ENCODE data around the gene YTHDF2.

Gene YTHDF2

DNA sequence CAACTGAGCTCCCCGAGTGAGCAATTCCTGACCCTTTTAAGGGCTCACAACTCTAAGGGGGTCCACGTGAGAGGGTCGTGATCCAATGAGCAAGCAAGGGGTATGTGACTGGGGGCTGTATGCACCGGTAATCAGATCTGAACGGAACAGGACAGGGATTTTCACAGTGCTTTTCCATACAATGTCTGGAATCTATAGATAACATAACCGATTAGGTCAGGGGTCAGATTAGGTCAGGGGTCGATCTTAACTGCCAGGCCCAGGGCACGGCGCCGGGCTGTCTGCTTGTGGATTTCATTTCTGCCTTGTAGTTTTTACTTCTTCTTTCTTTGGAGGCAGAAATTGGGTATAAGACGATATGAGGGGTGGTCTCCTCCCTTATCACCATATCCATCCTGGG lies 44.6 kb downstream of the YTHDF2 start:
- DNase-seq (ENCODE audit: low spot score): no peak
- Histone ChIP-seq H3K27me3 (ENCODE audit: insufficient read depth, poor library complexity, severe bottlenecking) (no peaks in the 10 kb centered on the region), H3K4me1 (ENCODE audit: insufficient read depth, poor library complexity, severe bottlenecking) (no peaks in the 10 kb centered on the region), H3K27ac (ENCODE audit: poor library complexity, severe bottlenecking) (no peak overlapping the region), H3K9me3 (ENCODE audit: severe bottlenecking) (no peaks in the 10 kb centered on the region), H3K36me3 (ENCODE audit: low read depth) (no peaks in the 10 kb centered on the region), H3K4me3 (ENCODE audit: severe bottlenecking) (no peak overlapping the region)
- no peak for ATAC-seq (ENCODE audit: low read depth)
- TF ChIP-seq, protein P1, sequence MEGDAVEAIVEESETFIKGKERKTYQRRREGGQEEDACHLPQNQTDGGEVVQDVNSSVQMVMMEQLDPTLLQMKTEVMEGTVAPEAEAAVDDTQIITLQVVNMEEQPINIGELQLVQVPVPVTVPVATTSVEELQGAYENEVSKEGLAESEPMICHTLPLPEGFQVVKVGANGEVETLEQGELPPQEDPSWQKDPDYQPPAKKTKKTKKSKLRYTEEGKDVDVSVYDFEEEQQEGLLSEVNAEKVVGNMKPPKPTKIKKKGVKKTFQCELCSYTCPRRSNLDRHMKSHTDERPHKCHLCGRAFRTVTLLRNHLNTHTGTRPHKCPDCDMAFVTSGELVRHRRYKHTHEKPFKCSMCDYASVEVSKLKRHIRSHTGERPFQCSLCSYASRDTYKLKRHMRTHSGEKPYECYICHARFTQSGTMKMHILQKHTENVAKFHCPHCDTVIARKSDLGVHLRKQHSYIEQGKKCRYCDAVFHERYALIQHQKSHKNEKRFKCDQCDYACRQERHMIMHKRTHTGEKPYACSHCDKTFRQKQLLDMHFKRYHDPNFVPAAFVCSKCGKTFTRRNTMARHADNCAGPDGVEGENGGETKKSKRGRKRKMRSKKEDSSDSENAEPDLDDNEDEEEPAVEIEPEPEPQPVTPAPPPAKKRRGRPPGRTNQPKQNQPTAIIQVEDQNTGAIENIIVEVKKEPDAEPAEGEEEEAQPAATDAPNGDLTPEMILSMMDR (IDR thresholded peaks at IDR 0.05; ENCODE audit: poor library complexity, severe bottlenecking): no peak

DNA sequence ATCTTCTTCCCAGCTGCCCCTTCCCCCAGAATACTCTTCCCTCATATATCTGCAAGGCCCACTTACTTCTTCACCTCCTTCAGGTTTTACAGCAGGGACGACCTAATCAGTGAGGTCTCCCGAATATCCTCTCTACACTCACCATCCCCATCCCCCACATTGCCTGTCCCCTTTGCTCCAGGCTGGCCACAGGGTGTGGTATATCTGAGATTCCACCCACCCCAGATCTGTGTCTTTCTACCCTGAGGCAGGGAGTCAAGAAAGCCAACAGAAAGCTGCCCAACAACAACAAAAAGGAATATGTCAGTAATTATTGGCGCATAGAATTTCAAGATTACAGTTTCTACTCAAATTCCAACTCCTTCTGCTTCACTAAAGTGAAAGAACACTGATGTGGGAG lies 45.3 kb downstream of the YTHDF2 start:
- TF ChIP-seq, protein P1 (IDR thresholded peaks at IDR 0.05; ENCODE audit: poor library complexity, severe bottlenecking): no peak
- Histone ChIP-seq H3K4me3 (ENCODE audit: severe bottlenecking) (no peak overlapping the region), H3K36me3 (ENCODE audit: low read depth) (no peaks in the 10 kb centered on the region), H3K4me1 (ENCODE audit: insufficient read depth, poor library complexity, severe bottlenecking) (no peaks in the 10 kb centered on the region), H3K27me3 (ENCODE audit: insufficient read depth, poor library complexity, severe bottlenecking) (no peaks in the 10 kb centered on the region), H3K27ac (ENCODE audit: poor library complexity, severe bottlenecking) (no peak overlapping the region), H3K9me3 (ENCODE audit: severe bottlenecking) (no peaks in the 10 kb centered on the region)
- ATAC-seq (ENCODE audit: low read depth) (no peak), DNase-seq (ENCODE audit: low spot score) (no peak)

DNA sequence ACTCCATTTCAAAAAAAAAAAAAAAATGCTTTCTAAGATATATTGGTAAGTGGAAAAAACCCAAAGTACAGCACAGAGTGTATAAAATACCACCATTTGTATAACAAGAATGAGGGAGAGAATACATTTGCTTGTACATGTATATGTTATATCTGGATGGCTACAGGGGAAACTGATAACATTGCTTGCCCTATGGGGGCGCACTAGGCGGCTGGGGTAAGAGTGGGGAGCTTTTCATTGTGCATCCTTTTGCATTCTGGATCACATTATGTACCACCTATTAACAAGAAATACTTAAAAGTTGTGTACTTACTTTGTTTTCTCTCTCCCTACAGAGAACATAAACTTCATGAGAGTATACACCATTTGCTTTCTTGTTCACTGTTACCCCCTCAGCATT lies 46.6 kb downstream of the YTHDF2 start:
- Histone ChIP-seq H3K27ac (ENCODE audit: poor library complexity, severe bottlenecking) (no peak overlapping the region), H3K9me3 (ENCODE audit: severe bottlenecking) (no peaks in the 10 kb centered on the region), H3K4me1 (ENCODE audit: insufficient read depth, poor library complexity, severe bottlenecking) (no peaks in the 10 kb centered on the region), H3K4me3 (ENCODE audit: severe bottlenecking) (no peak overlapping the region), H3K36me3 (ENCODE audit: low read depth) (no peaks in the 10 kb centered on the region), H3K27me3 (ENCODE audit: insufficient read depth, poor library complexity, severe bottlenecking) (no peaks in the 10 kb centered on the region)
- DNase-seq (ENCODE audit: low spot score) (no peak), ATAC-seq (ENCODE audit: low read depth) (no peak)
- TF ChIP-seq, protein P1 (IDR thresholded peaks at IDR 0.05; ENCODE audit: poor library complexity, severe bottlenecking): no peak

DNA sequence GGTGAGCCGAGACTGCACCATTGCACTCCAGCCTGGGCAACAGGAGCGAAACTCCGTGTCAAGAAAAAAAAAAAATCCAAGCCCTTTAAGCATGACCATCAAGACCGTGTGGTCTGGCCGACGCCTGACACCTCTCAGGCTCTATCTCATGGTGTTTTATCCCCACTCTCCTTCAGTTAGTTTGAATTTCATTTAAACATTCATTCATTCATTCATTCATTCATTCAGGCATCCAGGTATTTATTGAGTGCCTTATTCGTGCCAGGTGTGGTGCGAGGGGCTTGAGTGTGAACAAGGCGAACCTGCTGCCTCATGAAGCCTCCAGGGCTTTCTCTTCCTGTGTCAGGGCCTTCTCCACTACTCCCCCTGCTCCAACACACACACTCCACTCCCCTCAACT lies 52.7 kb downstream of the YTHDF2 start:
- no peak overlapping the region for H3K4me3 ChIP-seq (ENCODE audit: severe bottlenecking)
- DNase-seq (ENCODE audit: low spot score): no peak
- ATAC-seq (ENCODE audit: low read depth): no peak
- no peak overlapping the region for H3K27ac ChIP-seq (ENCODE audit: poor library complexity, severe bottlenecking)
- no peaks in the 10 kb centered on the region for H3K27me3 ChIP-seq (ENCODE audit: insufficient read depth, poor library complexity, severe bottlenecking)
- no peaks in the 10 kb centered on the region for H3K36me3 ChIP-seq (ENCODE audit: low read depth)
- H3K4me1 ChIP-seq (ENCODE audit: insufficient read depth, poor library complexity, severe bottlenecking): no peaks in the 10 kb centered on the region
- H3K9me3 ChIP-seq (ENCODE audit: severe bottlenecking): no peaks in the 10 kb centered on the region
- TF ChIP-seq, protein P1 (IDR thresholded peaks at IDR 0.05; ENCODE audit: poor library complexity, severe bottlenecking): no peak

DNA sequence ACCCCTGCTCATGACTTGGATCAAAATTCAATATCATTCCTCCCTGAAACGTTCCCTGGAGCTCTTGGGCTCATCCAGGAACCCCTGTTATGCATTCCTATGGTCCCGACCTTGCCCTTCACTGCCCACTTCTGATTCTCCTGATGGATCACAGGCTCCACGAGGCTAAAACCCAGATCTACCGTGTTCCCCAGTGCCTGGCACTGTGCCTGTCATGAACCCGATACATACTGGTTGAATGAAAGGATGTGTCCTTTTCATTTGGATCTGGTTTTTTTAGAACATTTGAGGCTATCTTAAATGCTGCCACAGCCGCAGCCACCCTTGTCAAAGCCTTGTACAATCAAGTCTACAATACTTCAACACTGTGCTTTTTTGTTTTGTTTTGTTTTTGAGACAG lies 53.1 kb downstream of the YTHDF2 start:
- TF ChIP-seq, protein P1 (IDR thresholded peaks at IDR 0.05; ENCODE audit: poor library complexity, severe bottlenecking): no peak
- no peaks in the 10 kb centered on the region for H3K9me3 ChIP-seq (ENCODE audit: severe bottlenecking)
- DNase-seq (ENCODE audit: low spot score) (no peak), ATAC-seq (ENCODE audit: low read depth) (no peak)
- no peaks in the 10 kb centered on the region for H3K36me3 ChIP-seq (ENCODE audit: low read depth)
- no peaks in the 10 kb centered on the region for H3K4me1 ChIP-seq (ENCODE audit: insufficient read depth, poor library complexity, severe bottlenecking)
- H3K4me3 ChIP-seq (ENCODE audit: severe bottlenecking): no peak overlapping the region
- H3K27me3 ChIP-seq (ENCODE audit: insufficient read depth, poor library complexity, severe bottlenecking): no peaks in the 10 kb centered on the region
- H3K27ac ChIP-seq (ENCODE audit: poor library complexity, severe bottlenecking): no peak overlapping the region

Measured in RWPE2 (cell line).